HCT116 (cell line): Measurements from ENCODE around the gene RBM28. TPM values are rescaled to one million over a fixed set of nuclear protein-coding genes. Genes with fewer than 3 reads are reported as not detected.

Experiments used
- ATAC-seq: fragments of 200-7000 bp; cut with Tn5 transposase; 2 replicates; pipeline ENCODE4 v1.9.1; 2020; ENCODE audit warnings: mild to moderate bottlenecking, moderate library complexity
- BruUV-seq: library from RNA; stranded (reverse); fragments of 400-500 nt; replicated peaks from 2 replicates; lab custom pipeline; 2021; lab: Mats Ljungman, UMichigan
- CTCF ChIA-PET: fragments of 300-600 bp; sonication (Branson Sonifier 250); formaldehyde crosslinking; loops from one replicate; lab custom pipeline; 2021; ENCODE audit warnings: antibody characterized with exemption; lab: Charles Lee
- POLR2A ChIA-PET: fragments of 300-600, 350-600 bp; sonication (Branson Sonifier 250); formaldehyde crosslinking; loops from one replicate; lab custom pipeline; 2021; ENCODE audit warnings: antibody characterized with exemption; lab: Charles Lee
- RAD21 ChIA-PET, 2 experiments: fragments of 300-600 bp; sonication (Branson Sonifier 250); formaldehyde crosslinking; loops; one replicate each; lab custom pipeline; 2023; ENCODE audit warnings: low total read pairs in 2 of 2; ENCODE audit not compliant: uncharacterized antibody in 2 of 2, unreplicated experiment in 2 of 2, low non-redundant PET in 1 of 2; lab: Charles Lee
- DNase-seq: peaks from one replicate; pipeline ENCODE4 v3.0.0-alpha.2; 2010; ENCODE audit warnings: low read depth, low spot score
- H2AFZ ChIP-seq: fragments of 200-600 bp; shearing (Covaris generic), sonication (generic); 2 replicates; pipeline ENCODE4 v1.6.1; 2017; ENCODE audit warnings: low read depth, mixed run types, mixed read lengths, antibody characterized with exemption, low read length; ENCODE audit not compliant: poor library complexity, severe bottlenecking
- H3K27ac ChIP-seq: 2 replicates; pipeline ENCODE4 v1.5.1; 2012; ENCODE audit warnings: low read depth, low read length
- H3K27me3 ChIP-seq: fragments of 200-600 bp; sonication (generic); 2 replicates; pipeline ENCODE4 v1.6.1; 2016; ENCODE audit warnings: mixed run types, low read length, mixed read lengths; ENCODE audit not compliant: insufficient read depth
- H3K36me3 ChIP-seq, 2 experiments: fragments of 200-500 bp in 1 of 2; fragments of 200-600 bp in 1 of 2; sonication (Bioruptor generic) in 1 of 2; sonication (generic) in 1 of 2; 2 replicates each; pipeline versions ENCODE4 v1.5.1 to v1.6.1; 2014 to 2016; ENCODE audit warnings: low read length in 2 of 2, inconsistent platforms in 1 of 2, mixed read lengths in 1 of 2, mixed run types in 1 of 2; ENCODE audit not compliant: insufficient read depth in 2 of 2, control insufficient read depth in 1 of 2
- H3K4me1 ChIP-seq, 2 experiments: fragments of 200-600 bp in 1 of 2; sonication (generic) in 1 of 2; 2 replicates each; pipeline versions ENCODE4 v1.5.1 to v1.6.1; 2012 to 2017; ENCODE audit warnings: low read length in 2 of 2, inconsistent platforms in 1 of 2, mild to moderate bottlenecking in 1 of 2, mixed read lengths in 1 of 2, mixed run types in 1 of 2, moderate library complexity in 1 of 2; ENCODE audit not compliant: insufficient read depth in 2 of 2, control insufficient read depth in 1 of 2
- H3K4me2 ChIP-seq: fragments of 200-600 bp; sonication (generic); 2 replicates; pipeline ENCODE4 v1.6.1; 2017; ENCODE audit warnings: mixed run types, low read length, mixed read lengths
- H3K4me3 ChIP-seq, 2 experiments: fragments of 200-600 bp in 1 of 2; sonication (generic) in 1 of 2; replicated peaks in 1 of 2; 2 replicates each; pipeline ENCODE4 v1.5.1; 2011 to 2016; ENCODE audit warnings: low read length in 2 of 2, control low read depth in 1 of 2, low read depth in 1 of 2, mild to moderate bottlenecking in 1 of 2, mixed read lengths in 1 of 2, mixed run types in 1 of 2
- H3K79me2 ChIP-seq: fragments of 200-600 bp; sonication (generic); 2 replicates; pipeline ENCODE4 v1.6.1; 2017; ENCODE audit warnings: mild to moderate bottlenecking, mixed run types, low read length, moderate library complexity, mixed read lengths; ENCODE audit not compliant: insufficient read depth
- H3K9ac ChIP-seq: fragments of 200-600 bp; sonication (generic); 2 replicates; pipeline ENCODE4 v1.6.1; 2016; ENCODE audit warnings: low read length, mixed read lengths
- H3K9me2 ChIP-seq: fragments of 200-600 bp; sonication (generic), shearing (Covaris generic); 2 replicates; pipeline ENCODE4 v1.6.1; 2017; ENCODE audit warnings: mixed run types, mild to moderate bottlenecking, moderate library complexity; ENCODE audit not compliant: insufficient read depth
- H3K9me3 ChIP-seq, 2 experiments: fragments of 200-500 bp in 1 of 2; fragments of 200-600 bp in 1 of 2; sonication (Bioruptor generic) in 1 of 2; sonication (generic) in 1 of 2; 2 replicates each; pipeline ENCODE4 v1.6.1; 2014 to 2017; ENCODE audit warnings: low read length in 2 of 2, mixed read lengths in 2 of 2, inconsistent platforms in 1 of 2, low read depth in 1 of 2, mild to moderate bottlenecking in 1 of 2, mixed run types in 1 of 2, moderate library complexity in 1 of 2; ENCODE audit not compliant: control insufficient read depth in 1 of 2, insufficient read depth in 1 of 2
- H4K20me1 ChIP-seq: fragments of 200-600 bp; sonication (generic), shearing (Covaris generic); 2 replicates; pipeline ENCODE4 v1.6.1; 2017; ENCODE audit warnings: mixed run types, mild to moderate bottlenecking, moderate library complexity; ENCODE audit not compliant: insufficient read depth
- CBX3 ChIP-seq: IDR thresholded peaks from 2 replicates; pipeline ENCODE4 v1.6.1; 2012; ENCODE audit warnings: low read depth
- CEBPB ChIP-seq: IDR thresholded peaks from 2 replicates; pipeline ENCODE4 v1.6.1; 2012; ENCODE audit warnings: low read depth
- EGR1 ChIP-seq: IDR thresholded peaks from 2 replicates; pipeline ENCODE4 v1.6.1; 2012; ENCODE audit warnings: low read depth
- EZH2 ChIP-seq: fragments of 200-600 bp; sonication (generic); IDR thresholded peaks from 2 replicates; pipeline ENCODE4 v1.6.1; 2017; ENCODE audit warnings: antibody characterized with exemption, mixed run types
- FOSL1 ChIP-seq: IDR thresholded peaks from 2 replicates; pipeline ENCODE4 v1.6.1; 2012; ENCODE audit warnings: low read depth
- POLR2AphosphoS5 ChIP-seq: IDR thresholded peaks from 2 replicates; pipeline ENCODE4 v1.6.1; 2011; ENCODE audit warnings: mild to moderate bottlenecking, low read depth, low read length, moderate library complexity
- REST ChIP-seq: IDR thresholded peaks from 2 replicates; pipeline ENCODE4 v1.6.1; 2012; ENCODE audit warnings: low read depth
- SRF ChIP-seq: IDR thresholded peaks from 2 replicates; pipeline ENCODE4 v1.6.1; 2012; ENCODE audit warnings: low read depth
- YY1 ChIP-seq: IDR thresholded peaks from 2 replicates; pipeline ENCODE4 v1.6.1; 2011; ENCODE audit warnings: low read length, low read depth, moderate library complexity, mild to moderate bottlenecking; ENCODE audit not compliant: insufficient replicate concordance; ENCODE audit errors: extremely low read depth
- ZBTB33 ChIP-seq: IDR thresholded peaks from 2 replicates; pipeline ENCODE4 v1.6.1; 2011; ENCODE audit warnings: mild to moderate bottlenecking, low read length, moderate library complexity; ENCODE audit not compliant: insufficient replicate concordance; ENCODE audit errors: extremely low read depth
- ZNF274 ChIP-seq: fragments of 200-500 bp; sonication (Bioruptor generic); IDR thresholded peaks from 2 replicates; pipeline ENCODE4 v1.6.1; 2014; ENCODE audit warnings: mild to moderate bottlenecking, low read depth, low read length, inconsistent platforms
- intact Hi-C: fragments of 100-400 bp; cut with micrococcal nuclease; formaldehyde crosslinking; loops from 2 replicates; pipeline ENCODE4 v1.10.0; 2022
- total RNA-seq: library from RNA; stranded (reverse); gene quantifications from one replicate; pipeline ENCODE4 v1.2.1, GENCODE V29; 2021; ENCODE audit not compliant: unreplicated experiment

RBM28 gene
- total RNA-seq, 1 experiment from 2014 or later: 66.3 TPM

GRCh38 chr7:128352636-128353035 lies 8.9 kb upstream of the RBM28 start:
- Histone ChIP-seq H3K4me3 (no peak overlapping the region), H2AFZ (no peak overlapping the region)
- intact Hi-C loops: no loop called here
- no peak for TF ChIP-seq FOSL1
- TF ChIP-seq POLR2AphosphoS5: no peak
- TF ChIP-seq REST: no peak
- TF ChIP-seq EZH2: no peak
- TF ChIP-seq EGR1: no peak
- no peak for TF ChIP-seq ZNF274
- no peak for TF ChIP-seq CEBPB
- TF ChIP-seq ZBTB33: no peak
- TF ChIP-seq SRF: no peak
- TF ChIP-seq CBX3: no peak
- TF ChIP-seq YY1: no peak
- TF ChIP-seq, all 23 proteins: peak for 0
- RAD21 ChIA-PET: no interaction called here
- H3K4me2 ChIP-seq: no peak overlapping the region
- H3K27me3 ChIP-seq: no peaks in the 10 kb centered on the region
- no peaks in the 10 kb centered on the region for H3K9me2 ChIP-seq
- BruUV-seq: no TSS peak
- no peaks in the 10 kb centered on the region for H3K9me3 ChIP-seq
- no peaks in the 10 kb centered on the region for H3K4me1 ChIP-seq
- no peak overlapping the region for H3K9ac ChIP-seq
- no peak for DNase-seq
- H3K36me3 ChIP-seq: no peaks in the 10 kb centered on the region
- CTCF ChIA-PET: interaction anchor here (1.7 kb wide), 1 partner anchor 29 kb away, joined by 4 read pairs; no protein-coding TSS in a partner anchor
- no peak overlapping the region for H3K27ac ChIP-seq
- no peaks in the 10 kb centered on the region for H4K20me1 ChIP-seq
- no peak for ATAC-seq
- no peaks in the 10 kb centered on the region for H3K79me2 ChIP-seq
- POLR2A ChIA-PET: no interaction called here
